Measurements from ENCODE around the gene DGKI. TPM values are rescaled to one million over a fixed set of nuclear protein-coding genes. Genes with fewer than 3 reads are reported as not detected.

DGKI gene
- total RNA-seq, 1 experiment from 2014 or later, result 0.15 TPM

GRCh38 chr7:137579913-137580640 lies 266.7 kb downstream of the DGKI start:
- Histone ChIP-seq H3K4me1 (ENCODE audit: control insufficient read depth in 1 of 2, insufficient read depth in 2 of 2, low read length in 2 of 2) (peaks cover 0 to 15% of the 10 kb centered on the region in 2 experiments; a peak in 2 of 4 replicates), H3K27ac (ENCODE audit: low read depth, low read length) (no peak overlapping the region), H3K4me2 (ENCODE audit: low read length) (no peak overlapping the region), H3K79me2 (ENCODE audit: insufficient read depth, low read length) (no peaks in the 10 kb centered on the region), H3K9me2 (ENCODE audit: insufficient read depth) (no peaks in the 10 kb centered on the region), H3K27me3 (ENCODE audit: insufficient read depth, low read length) (no peaks in the 10 kb centered on the region), H3K9ac (ENCODE audit: low read length) (no peak overlapping the region), H3K4me3 (replicated peaks in 1 of 2; ENCODE audit: low read depth in 1 of 2, low read length in 2 of 2) (no peak overlapping the region), H3K36me3 (ENCODE audit: control insufficient read depth in 1 of 2, insufficient read depth in 2 of 2, low read length in 2 of 2) (no peaks in the 10 kb centered on the region), H3K9me3 (ENCODE audit: control insufficient read depth in 1 of 2, insufficient read depth in 1 of 2, low read depth in 1 of 2, low read length in 2 of 2) (no peaks in the 10 kb centered on the region), H4K20me1 (ENCODE audit: insufficient read depth) (no peaks in the 10 kb centered on the region), H2AFZ (ENCODE audit: low read depth, low read length, poor library complexity, severe bottlenecking) (no peak overlapping the region)
- POLR2A ChIA-PET, result no interaction called here
- BruUV-seq (replicated peaks), result no TSS peak
- ATAC-seq, result no peak
- DNase-seq (ENCODE audit: low read depth, low spot score), result no peak
- TF ChIP-seq REST (IDR thresholded peaks at IDR 0.05; ENCODE audit: low read depth) (no peak), FOSL1 (IDR thresholded peaks at IDR 0.05; ENCODE audit: low read depth) (peak; percentile 33; the same call in 1 of the 2 replicates), EZH2 (IDR thresholded peaks at IDR 0.05) (no peak), ELF1 (IDR thresholded peaks at IDR 0.05; ENCODE audit: borderline replicate concordance, low read depth) (no peak), EZH2phosphoT487 (IDR thresholded peaks at IDR 0.05; ENCODE audit: borderline replicate concordance) (no peak), EGR1 (IDR thresholded peaks at IDR 0.05; ENCODE audit: low read depth) (no peak)
- intact Hi-C loops (cut with micrococcal nuclease), result no loop called here
- CTCF ChIA-PET, result interaction anchor here (0.8 kb wide), 1 partner anchor 25 kb away, joined by 4 read pairs; no protein-coding TSS in a partner anchor
- RAD21 ChIA-PET (ENCODE audit: low non-redundant PET in 1 of 2, low total read pairs in 2 of 2, uncharacterized antibody in 2 of 2, unreplicated experiment in 2 of 2), result no interaction called here

All from HCT116 (cell line).